HEK293 (cell line): ENCODE results near the gene MPV17L.
A peak's percentile ranks its signal among the peaks of the same experiment; 100 is the strongest.

Experiments used
- CTCF ChIA-PET: fragments of 350-600 bp; formaldehyde crosslinking; extraction: SDS; loops from one replicate; lab custom pipeline; 2021; ENCODE audit warnings: antibody characterized with exemption; lab: Yijun Ruan, JAX
- POLR2A ChIA-PET: fragments of 300-600 bp; formaldehyde crosslinking; extraction: SDS; loops from one replicate; lab custom pipeline; 2020; ENCODE audit warnings: antibody characterized with exemption, inconsistent platforms; lab: Yijun Ruan, JAX
- H3K27ac ChIP-seq: fragments of 200-500 bp; sonication (Bioruptor generic); 2 replicates; pipeline ENCODE4 v1.5.1; 2014; ENCODE audit warnings: low read depth, low read length, control low read depth, inconsistent platforms; ENCODE audit errors: extremely low read depth
- H3K36me3 ChIP-seq, 2 experiments: fragments of 200-500 bp in 1 of 2; sonication (Bioruptor generic) in 1 of 2; 1 replicate in 1 of 2; 2 replicates in 1 of 2; pipeline ENCODE4 v1.5.1; 2014 to 2017; ENCODE audit warnings: inconsistent platforms in 2 of 2, low read length in 2 of 2; ENCODE audit not compliant: control insufficient read depth in 2 of 2, insufficient read depth in 1 of 2
- H3K4me1 ChIP-seq: fragments of 200-500 bp; sonication (Bioruptor generic); 2 replicates; pipeline ENCODE4 v1.5.1; 2014; ENCODE audit warnings: mild to moderate bottlenecking, low read length, inconsistent platforms; ENCODE audit not compliant: control insufficient read depth, insufficient read depth
- H3K4me3 ChIP-seq: 2 replicates; pipeline ENCODE4 v1.5.1; 2011; ENCODE audit warnings: low read depth, mild to moderate bottlenecking, control low read depth, low read length, moderate library complexity
- H3K9me3 ChIP-seq: fragments of 200-500 bp; sonication (Bioruptor generic); 2 replicates; pipeline ENCODE4 v1.5.1; 2014; ENCODE audit warnings: low read depth, low read length, inconsistent platforms; ENCODE audit not compliant: control insufficient read depth, insufficient read depth
- BCL11A ChIP-seq: fragments of 450-650 bp; formaldehyde crosslinking; IDR thresholded peaks from 2 replicates; pipeline ENCODE4 v1.5.1; 2016; ENCODE audit warnings: low read depth, missing biosample characterization, missing genetic modification characterization
- HOXC10 ChIP-seq: sonication (generic); formaldehyde crosslinking; IDR thresholded peaks from 2 replicates; pipeline ENCODE4 v1.8.1; 2023; ENCODE audit warnings: mild to moderate bottlenecking, missing genetic modification reagents
- MYNN ChIP-seq: fragments of 450-650 bp; formaldehyde crosslinking; IDR thresholded peaks from 2 replicates; pipeline ENCODE4 v1.5.1; 2016; ENCODE audit warnings: missing biosample characterization, missing genetic modification characterization, borderline replicate concordance
- MZF1 ChIP-seq: fragments of 450-650 bp; formaldehyde crosslinking; IDR thresholded peaks from 2 replicates; pipeline ENCODE4 v1.5.1; 2017; ENCODE audit warnings: missing biosample characterization, missing genetic modification characterization, borderline replicate concordance
- ZFP69B ChIP-seq: fragments of 450-650 bp; formaldehyde crosslinking; IDR thresholded peaks from 2 replicates; pipeline ENCODE4 v1.5.1; 2016; ENCODE audit warnings: missing biosample characterization, missing genetic modification characterization
- ZNF132 ChIP-seq: fragments of 450-650 bp; formaldehyde crosslinking; IDR thresholded peaks from 2 replicates; pipeline ENCODE4 v1.5.1; 2017; ENCODE audit warnings: missing biosample characterization, missing genetic modification characterization, borderline replicate concordance
- ZNF140 ChIP-seq: fragments of 450-650 bp; formaldehyde crosslinking; IDR thresholded peaks from 2 replicates; pipeline ENCODE4 v1.5.1; 2016; ENCODE audit warnings: missing biosample characterization, missing genetic modification characterization
- ZNF174 ChIP-seq: fragments of 450-650 bp; formaldehyde crosslinking; IDR thresholded peaks from 2 replicates; pipeline ENCODE4 v1.5.0; 2017; ENCODE audit warnings: missing biosample characterization, mild to moderate bottlenecking, missing genetic modification characterization
- ZNF19 ChIP-seq: fragments of 450-650 bp; formaldehyde crosslinking; IDR thresholded peaks from 2 replicates; pipeline ENCODE4; 2016; ENCODE audit warnings: missing biosample characterization, missing genetic modification characterization, low read depth
- ZNF214 ChIP-seq: fragments of 450-650 bp; formaldehyde crosslinking; IDR thresholded peaks from 2 replicates; pipeline ENCODE4 v1.5.1; 2017; ENCODE audit warnings: missing biosample characterization, mild to moderate bottlenecking, missing genetic modification characterization, borderline replicate concordance
- ZNF302 ChIP-seq: fragments of 450-650 bp; formaldehyde crosslinking; IDR thresholded peaks from 2 replicates; pipeline ENCODE4 v1.5.1; 2016; ENCODE audit warnings: missing biosample characterization, missing genetic modification characterization, low read depth
- ZNF350 ChIP-seq: fragments of 450-650 bp; formaldehyde crosslinking; IDR thresholded peaks from 2 replicates; pipeline ENCODE4 v1.5.0; 2017; ENCODE audit warnings: missing biosample characterization, mild to moderate bottlenecking, missing genetic modification characterization
- ZNF510 ChIP-seq: fragments of 450-650 bp; formaldehyde crosslinking; IDR thresholded peaks from 2 replicates; pipeline ENCODE4 v1.5.1; 2018; ENCODE audit warnings: mild to moderate bottlenecking, missing genetic modification characterization, missing biosample characterization; ENCODE audit not compliant: insufficient replicate concordance
- ZNF585B ChIP-seq: fragments of 450-650 bp; formaldehyde crosslinking; IDR thresholded peaks from 2 replicates; pipeline ENCODE4 v1.5.1; 2016; ENCODE audit warnings: missing biosample characterization, missing genetic modification characterization
- ZNF624 ChIP-seq: fragments of 450-650 bp; formaldehyde crosslinking; IDR thresholded peaks from 2 replicates; pipeline ENCODE4 v1.5.1; 2017; ENCODE audit warnings: missing biosample characterization, missing genetic modification characterization
- ZNF654 ChIP-seq: fragments of 450-650 bp; formaldehyde crosslinking; IDR thresholded peaks from 2 replicates; pipeline ENCODE4 v1.5.1; 2016; ENCODE audit warnings: low read depth, missing biosample characterization, missing genetic modification characterization
- ZNF701 ChIP-seq: fragments of 450-650 bp; formaldehyde crosslinking; IDR thresholded peaks from 2 replicates; pipeline ENCODE4 v1.5.1; 2016; ENCODE audit warnings: missing biosample characterization, missing genetic modification characterization
- ZNF777 ChIP-seq: fragments of 450-650 bp; formaldehyde crosslinking; IDR thresholded peaks from 2 replicates; pipeline ENCODE4 v1.5.1; 2017; ENCODE audit warnings: missing biosample characterization, missing genetic modification characterization, borderline replicate concordance
- TF ChIP-seq, protein P1 (sequence below): fragments of 450-650 bp; formaldehyde crosslinking; IDR thresholded peaks from 2 replicates; pipeline ENCODE4 v1.5.1; 2017; ENCODE audit warnings: missing biosample characterization, missing genetic modification characterization
- TF ChIP-seq, protein P2 (sequence below): fragments of 450-650 bp; formaldehyde crosslinking; optimal IDR thresholded peaks from 2 replicates; pipeline ENCODE3; 2016; ENCODE audit warnings: missing biosample characterization, mild to moderate bottlenecking, missing genetic modification characterization
- TF ChIP-seq, protein P3 (sequence below): fragments of 450-650 bp; formaldehyde crosslinking; IDR thresholded peaks from 2 replicates; pipeline ENCODE4 v1.5.1; 2016; ENCODE audit warnings: missing biosample characterization, missing genetic modification characterization
- TF ChIP-seq, protein P4 (sequence below): fragments of 450-650 bp; formaldehyde crosslinking; IDR thresholded peaks from 2 replicates; pipeline ENCODE4 v1.5.1; 2017; ENCODE audit warnings: missing biosample characterization, missing genetic modification characterization
- TF ChIP-seq, protein P5 (sequence below): fragments of 450-650 bp; formaldehyde crosslinking; IDR thresholded peaks from 2 replicates; pipeline ENCODE4 v1.5.1; 2016; ENCODE audit warnings: missing biosample characterization, missing genetic modification characterization
- TF ChIP-seq, protein P6 (sequence below): fragments of 450-650 bp; formaldehyde crosslinking; IDR thresholded peaks from 2 replicates; pipeline ENCODE4 v1.5.1; 2016; ENCODE audit warnings: missing biosample characterization, missing genetic modification characterization, low read depth

The MPV17L gene

DNA sequence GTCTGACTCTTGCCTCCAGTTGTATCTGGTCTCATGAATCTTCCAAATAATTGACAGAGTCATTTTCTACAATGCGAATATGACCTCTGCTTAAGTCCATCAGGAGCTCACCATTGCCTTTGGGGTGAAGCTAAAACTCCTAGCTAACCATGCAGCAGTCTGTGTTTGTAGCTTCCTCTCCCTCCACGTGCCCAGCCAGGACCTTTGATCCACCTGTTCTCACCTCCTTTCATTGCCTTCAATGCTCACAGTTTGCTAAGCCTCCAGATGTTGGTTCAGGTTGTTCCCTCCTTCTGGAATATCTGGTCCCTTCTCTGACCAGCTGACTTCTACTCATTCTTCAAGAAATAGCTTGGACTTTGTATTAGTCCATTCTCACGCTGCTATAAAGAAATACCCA lies 61.8 kb downstream of the MPV17L start:
- Histone ChIP-seq H3K4me3 (no peak overlapping the region), H3K9me3 (no peaks in the 10 kb centered on the region), H3K4me1 (no peaks in the 10 kb centered on the region), H3K27ac (no peak overlapping the region), H3K36me3 (no peaks in the 10 kb centered on the region)
- CTCF ChIA-PET, result interaction anchor here (0.6 to 1.0 kb wide), 2 partner anchors 30 to 206 kb away, joined by 3 read pairs; no protein-coding TSS in a partner anchor
- POLR2A ChIA-PET, result no interaction called here
- no peak for TF ChIP-seq ZNF19 (tag by site-specific recombination)
- TF ChIP-seq, protein P1, sequence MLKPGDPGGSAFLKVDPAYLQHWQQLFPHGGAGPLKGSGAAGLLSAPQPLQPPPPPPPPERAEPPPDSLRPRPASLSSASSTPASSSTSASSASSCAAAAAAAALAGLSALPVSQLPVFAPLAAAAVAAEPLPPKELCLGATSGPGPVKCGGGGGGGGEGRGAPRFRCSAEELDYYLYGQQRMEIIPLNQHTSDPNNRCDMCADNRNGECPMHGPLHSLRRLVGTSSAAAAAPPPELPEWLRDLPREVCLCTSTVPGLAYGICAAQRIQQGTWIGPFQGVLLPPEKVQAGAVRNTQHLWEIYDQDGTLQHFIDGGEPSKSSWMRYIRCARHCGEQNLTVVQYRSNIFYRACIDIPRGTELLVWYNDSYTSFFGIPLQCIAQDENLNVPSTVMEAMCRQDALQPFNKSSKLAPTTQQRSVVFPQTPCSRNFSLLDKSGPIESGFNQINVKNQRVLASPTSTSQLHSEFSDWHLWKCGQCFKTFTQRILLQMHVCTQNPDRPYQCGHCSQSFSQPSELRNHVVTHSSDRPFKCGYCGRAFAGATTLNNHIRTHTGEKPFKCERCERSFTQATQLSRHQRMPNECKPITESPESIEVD, result no peak
- TF ChIP-seq, protein P2, sequence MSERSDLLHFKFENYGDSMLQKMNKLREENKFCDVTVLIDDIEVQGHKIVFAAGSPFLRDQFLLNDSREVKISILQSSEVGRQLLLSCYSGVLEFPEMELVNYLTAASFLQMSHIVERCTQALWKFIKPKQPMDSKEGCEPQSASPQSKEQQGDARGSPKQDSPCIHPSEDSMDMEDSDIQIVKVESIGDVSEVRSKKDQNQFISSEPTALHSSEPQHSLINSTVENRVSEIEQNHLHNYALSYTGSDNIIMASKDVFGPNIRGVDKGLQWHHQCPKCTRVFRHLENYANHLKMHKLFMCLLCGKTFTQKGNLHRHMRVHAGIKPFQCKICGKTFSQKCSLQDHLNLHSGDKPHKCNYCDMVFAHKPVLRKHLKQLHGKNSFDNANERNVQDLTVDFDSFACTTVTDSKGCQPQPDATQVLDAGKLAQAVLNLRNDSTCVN (tag by site-specific recombination), result no peak

DNA sequence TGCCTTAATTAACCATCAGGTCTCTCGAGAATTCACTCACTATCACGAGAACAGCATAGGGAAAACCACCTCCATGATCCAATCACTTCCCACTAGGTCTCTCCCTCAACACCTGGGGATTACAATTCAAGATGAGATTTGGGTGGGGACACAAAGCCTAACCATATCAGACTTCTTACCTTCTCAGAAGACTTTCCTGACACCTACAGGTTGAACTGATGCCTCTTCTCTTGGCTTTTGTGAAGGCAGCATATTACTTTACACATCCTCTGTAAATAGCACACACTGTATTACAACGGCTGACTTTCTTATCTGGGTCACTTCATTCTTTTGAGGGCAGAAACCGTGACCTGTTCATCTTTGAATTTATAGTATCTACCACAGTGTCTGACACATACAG lies 62.4 kb downstream of the MPV17L start:
- peak; percentile 49 for TF ChIP-seq ZNF654 (tag by site-specific recombination)
- TF ChIP-seq MZF1 (tag by site-specific recombination), result peak; percentile 38; the same call in 1 of the 2 replicates
- TF ChIP-seq ZNF350, result no peak
- TF ChIP-seq, protein P3, sequence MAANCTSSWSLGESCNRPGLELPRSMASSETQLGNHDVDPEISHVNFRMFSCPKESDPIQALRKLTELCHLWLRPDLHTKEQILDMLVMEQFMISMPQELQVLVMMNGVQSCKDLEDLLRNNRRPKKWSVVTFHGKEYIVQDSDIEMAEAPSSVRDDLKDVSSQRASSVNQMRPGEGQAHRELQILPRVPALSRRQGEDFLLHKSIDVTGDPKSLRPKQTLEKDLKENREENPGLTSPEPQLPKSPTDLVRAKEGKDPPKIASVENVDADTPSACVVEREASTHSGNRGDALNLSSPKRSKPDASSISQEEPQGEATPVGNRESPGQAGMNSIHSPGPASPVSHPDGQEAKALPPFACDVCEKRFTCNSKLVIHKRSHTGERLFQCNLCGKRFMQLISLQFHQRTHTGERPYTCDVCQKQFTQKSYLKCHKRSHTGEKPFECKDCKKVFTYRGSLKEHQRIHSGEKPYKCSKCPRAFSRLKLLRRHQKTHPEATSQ (tag by site-specific recombination), result 0 out of 2 replicates have a peak, but pooled peaks have one; percentile 36
- TF ChIP-seq, all 188 proteins: peak for 3
- no peak overlapping the region for H3K4me3 ChIP-seq
- no peaks in the 10 kb centered on the region for H3K9me3 ChIP-seq
- H3K4me1 ChIP-seq, result no peaks in the 10 kb centered on the region
- POLR2A ChIA-PET, result no interaction called here
- no peaks in the 10 kb centered on the region for H3K36me3 ChIP-seq
- no peak overlapping the region for H3K27ac ChIP-seq
- CTCF ChIA-PET, result interaction anchor here (1.0 kb wide), 1 partner anchor 30 kb away, joined by 3 read pairs; no protein-coding TSS in a partner anchor

DNA sequence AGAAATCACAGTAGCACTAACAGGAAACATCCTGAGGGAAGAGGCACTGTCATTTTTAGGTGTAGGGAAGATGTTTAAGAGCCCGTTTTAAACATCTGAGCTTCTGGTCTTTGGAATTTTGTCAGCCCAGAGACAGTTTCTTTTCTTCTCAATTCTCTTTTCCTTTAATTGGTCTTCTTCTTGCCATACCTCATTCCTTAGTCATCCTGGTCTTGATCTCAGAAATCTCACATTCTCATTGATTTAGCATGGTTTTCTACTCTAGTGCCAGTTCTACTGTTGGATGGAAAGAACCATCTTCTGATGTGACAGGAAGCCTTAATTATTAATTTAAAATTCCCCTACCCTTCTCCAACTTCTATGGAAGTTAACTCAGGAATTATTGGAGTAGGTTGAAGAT lies 64.2 kb downstream of the MPV17L start:
- Histone ChIP-seq H3K4me1 (no peaks in the 10 kb centered on the region), H3K27ac (no peak overlapping the region), H3K9me3 (no peaks in the 10 kb centered on the region), H3K36me3 (no peaks in the 10 kb centered on the region), H3K4me3 (no peak overlapping the region)
- POLR2A ChIA-PET, result no interaction called here
- CTCF ChIA-PET, result no interaction called here
- TF ChIP-seq ZFP69B (tag by site-specific recombination) (no peak), ZNF140 (tag by site-specific recombination) (no peak), ZNF302 (tag by site-specific recombination) (no peak), ZNF214 (tag by site-specific recombination) (no peak), ZNF510 (tag by site-specific recombination) (no peak), ZNF174 (tag by site-specific recombination) (no peak), ZNF132 (tag by site-specific recombination) (no peak), ZNF624 (tag by site-specific recombination) (no peak), ZNF777 (tag by site-specific recombination) (no peak), MYNN (no peak), ZNF585B (tag by site-specific recombination) (no peak), ZNF701 (tag by site-specific recombination) (no peak), HOXC10 (CRISPR knock-in tag) (no peak), BCL11A (tag by site-specific recombination) (no peak)
- TF ChIP-seq, protein P4, sequence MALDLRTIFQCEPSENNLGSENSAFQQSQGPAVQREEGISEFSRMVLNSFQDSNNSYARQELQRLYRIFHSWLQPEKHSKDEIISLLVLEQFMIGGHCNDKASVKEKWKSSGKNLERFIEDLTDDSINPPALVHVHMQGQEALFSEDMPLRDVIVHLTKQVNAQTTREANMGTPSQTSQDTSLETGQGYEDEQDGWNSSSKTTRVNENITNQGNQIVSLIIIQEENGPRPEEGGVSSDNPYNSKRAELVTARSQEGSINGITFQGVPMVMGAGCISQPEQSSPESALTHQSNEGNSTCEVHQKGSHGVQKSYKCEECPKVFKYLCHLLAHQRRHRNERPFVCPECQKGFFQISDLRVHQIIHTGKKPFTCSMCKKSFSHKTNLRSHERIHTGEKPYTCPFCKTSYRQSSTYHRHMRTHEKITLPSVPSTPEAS (tag by site-specific recombination), result no peak
- TF ChIP-seq, protein P5, sequence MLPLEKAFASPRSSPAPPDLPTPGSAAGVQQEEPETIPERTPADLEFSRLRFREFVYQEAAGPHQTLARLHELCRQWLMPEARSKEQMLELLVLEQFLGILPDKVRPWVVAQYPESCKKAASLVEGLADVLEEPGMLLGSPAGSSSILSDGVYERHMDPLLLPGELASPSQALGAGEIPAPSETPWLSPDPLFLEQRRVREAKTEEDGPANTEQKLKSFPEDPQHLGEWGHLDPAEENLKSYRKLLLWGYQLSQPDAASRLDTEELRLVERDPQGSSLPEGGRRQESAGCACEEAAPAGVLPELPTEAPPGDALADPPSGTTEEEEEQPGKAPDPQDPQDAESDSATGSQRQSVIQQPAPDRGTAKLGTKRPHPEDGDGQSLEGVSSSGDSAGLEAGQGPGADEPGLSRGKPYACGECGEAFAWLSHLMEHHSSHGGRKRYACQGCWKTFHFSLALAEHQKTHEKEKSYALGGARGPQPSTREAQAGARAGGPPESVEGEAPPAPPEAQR (tag by site-specific recombination), result no peak
- TF ChIP-seq, protein P6, sequence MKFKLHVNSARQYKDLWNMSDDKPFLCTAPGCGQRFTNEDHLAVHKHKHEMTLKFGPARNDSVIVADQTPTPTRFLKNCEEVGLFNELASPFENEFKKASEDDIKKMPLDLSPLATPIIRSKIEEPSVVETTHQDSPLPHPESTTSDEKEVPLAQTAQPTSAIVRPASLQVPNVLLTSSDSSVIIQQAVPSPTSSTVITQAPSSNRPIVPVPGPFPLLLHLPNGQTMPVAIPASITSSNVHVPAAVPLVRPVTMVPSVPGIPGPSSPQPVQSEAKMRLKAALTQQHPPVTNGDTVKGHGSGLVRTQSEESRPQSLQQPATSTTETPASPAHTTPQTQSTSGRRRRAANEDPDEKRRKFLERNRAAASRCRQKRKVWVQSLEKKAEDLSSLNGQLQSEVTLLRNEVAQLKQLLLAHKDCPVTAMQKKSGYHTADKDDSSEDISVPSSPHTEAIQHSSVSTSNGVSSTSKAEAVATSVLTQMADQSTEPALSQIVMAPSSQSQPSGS (tag by site-specific recombination), result no peak
